Measurements from ENCODE around the gene CAMK2D.

CAMK2D gene

DNA sequence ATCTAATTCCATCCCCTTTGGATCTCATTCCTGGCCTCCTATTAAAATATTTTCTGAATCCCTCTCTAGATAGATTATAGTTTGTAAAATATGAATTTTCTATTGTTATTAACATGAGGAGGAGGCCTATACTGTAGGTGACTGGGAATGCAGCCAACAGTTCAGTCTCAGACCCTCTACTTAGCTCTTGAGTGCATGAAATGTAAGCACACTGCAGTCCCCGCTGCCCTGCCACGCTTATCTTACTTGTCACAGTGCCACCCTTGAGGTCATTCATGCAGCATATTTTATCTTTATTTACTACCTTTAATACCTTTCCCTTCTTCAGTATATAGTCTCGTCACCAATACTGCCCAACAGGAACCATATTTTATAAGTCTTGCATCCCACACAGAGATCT lies 151.0 kb downstream of the CAMK2D start:
- no peak for DNase-seq (ENCODE audit: low spot score)
- TF ChIP-seq, protein P1, sequence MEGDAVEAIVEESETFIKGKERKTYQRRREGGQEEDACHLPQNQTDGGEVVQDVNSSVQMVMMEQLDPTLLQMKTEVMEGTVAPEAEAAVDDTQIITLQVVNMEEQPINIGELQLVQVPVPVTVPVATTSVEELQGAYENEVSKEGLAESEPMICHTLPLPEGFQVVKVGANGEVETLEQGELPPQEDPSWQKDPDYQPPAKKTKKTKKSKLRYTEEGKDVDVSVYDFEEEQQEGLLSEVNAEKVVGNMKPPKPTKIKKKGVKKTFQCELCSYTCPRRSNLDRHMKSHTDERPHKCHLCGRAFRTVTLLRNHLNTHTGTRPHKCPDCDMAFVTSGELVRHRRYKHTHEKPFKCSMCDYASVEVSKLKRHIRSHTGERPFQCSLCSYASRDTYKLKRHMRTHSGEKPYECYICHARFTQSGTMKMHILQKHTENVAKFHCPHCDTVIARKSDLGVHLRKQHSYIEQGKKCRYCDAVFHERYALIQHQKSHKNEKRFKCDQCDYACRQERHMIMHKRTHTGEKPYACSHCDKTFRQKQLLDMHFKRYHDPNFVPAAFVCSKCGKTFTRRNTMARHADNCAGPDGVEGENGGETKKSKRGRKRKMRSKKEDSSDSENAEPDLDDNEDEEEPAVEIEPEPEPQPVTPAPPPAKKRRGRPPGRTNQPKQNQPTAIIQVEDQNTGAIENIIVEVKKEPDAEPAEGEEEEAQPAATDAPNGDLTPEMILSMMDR (IDR thresholded peaks at IDR 0.05; ENCODE audit: extremely low read depth, missing control alignments) = no peak

DNA sequence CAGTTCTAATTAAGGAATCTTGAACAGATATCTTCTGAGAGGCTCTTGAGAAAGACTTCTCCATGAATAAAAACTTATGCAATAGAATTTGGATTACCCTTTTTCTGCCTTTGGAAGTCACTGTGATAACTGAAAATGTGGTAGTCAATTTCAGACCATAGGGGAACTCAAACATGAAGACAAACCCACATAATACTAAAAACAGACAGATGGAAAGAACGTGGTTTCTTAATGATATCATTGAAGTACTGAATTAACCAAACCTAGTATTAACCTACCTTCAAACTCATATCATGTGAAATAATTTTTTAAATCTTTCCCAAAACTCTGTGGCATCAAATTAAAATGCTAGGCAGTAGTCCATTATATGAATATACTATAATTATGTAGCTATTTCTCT lies 153.5 kb downstream of the CAMK2D start:
- TF ChIP-seq, protein P1 (IDR thresholded peaks at IDR 0.05; ENCODE audit: extremely low read depth, missing control alignments) = no peak
- DNase-seq (ENCODE audit: low spot score) = peak; percentile 36

DNA sequence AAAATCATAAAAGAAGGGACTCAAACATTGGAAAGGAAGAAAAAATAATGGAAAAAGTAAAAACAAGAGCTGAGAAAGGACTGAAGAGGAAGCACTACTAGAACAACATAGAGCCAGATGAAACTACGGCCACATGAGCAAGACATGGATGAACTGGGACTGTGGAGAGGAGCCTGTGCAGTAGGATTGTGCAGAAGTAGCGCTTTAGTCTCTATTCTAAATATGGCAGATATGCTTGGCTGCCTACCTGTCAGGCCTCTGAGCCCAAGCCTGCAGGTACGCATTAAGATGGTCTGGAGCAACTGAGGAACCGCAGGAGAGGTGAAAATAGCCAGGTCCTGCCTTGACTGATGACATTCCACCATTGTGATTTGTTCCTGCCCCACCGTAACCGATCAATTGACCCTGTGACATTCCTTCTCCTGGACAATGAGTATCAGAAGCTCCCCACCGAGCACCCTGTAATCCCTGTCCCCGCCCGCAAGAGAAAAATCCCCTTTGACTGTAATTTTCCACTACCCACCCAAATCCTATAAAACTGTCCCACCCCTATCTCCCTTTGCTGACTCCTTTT lies 154.3 kb downstream of the CAMK2D start:
- TF ChIP-seq, protein P1 (IDR thresholded peaks at IDR 0.05; ENCODE audit: extremely low read depth, missing control alignments) = no peak

DNA sequence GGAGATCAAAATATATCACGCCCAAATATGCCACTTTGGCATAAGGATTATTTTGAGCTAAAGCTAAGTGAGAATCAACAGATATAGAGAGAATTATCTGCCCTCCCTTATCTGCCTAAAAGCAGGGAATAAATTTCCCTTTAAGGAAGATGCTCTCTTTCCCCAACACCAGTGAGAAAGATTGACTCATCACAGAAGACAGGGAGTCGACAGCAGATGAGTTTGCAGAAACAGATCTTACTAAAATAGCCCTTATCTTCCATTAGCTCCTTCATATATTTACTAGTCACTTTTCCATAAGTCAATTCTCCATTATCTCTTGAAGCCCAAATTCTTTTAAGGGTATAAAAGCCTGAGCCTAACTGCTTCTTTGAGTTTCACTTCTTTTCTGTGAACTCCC lies 156.6 kb downstream of the CAMK2D start:
- TF ChIP-seq, protein P1 (IDR thresholded peaks at IDR 0.05; ENCODE audit: extremely low read depth, missing control alignments) = no peak
- no peak for DNase-seq (ENCODE audit: low spot score)

More for the DNA sequence above, 154.3 kb downstream of the CAMK2D start:
- no peak for DNase-seq (ENCODE audit: low spot score)

DNA sequence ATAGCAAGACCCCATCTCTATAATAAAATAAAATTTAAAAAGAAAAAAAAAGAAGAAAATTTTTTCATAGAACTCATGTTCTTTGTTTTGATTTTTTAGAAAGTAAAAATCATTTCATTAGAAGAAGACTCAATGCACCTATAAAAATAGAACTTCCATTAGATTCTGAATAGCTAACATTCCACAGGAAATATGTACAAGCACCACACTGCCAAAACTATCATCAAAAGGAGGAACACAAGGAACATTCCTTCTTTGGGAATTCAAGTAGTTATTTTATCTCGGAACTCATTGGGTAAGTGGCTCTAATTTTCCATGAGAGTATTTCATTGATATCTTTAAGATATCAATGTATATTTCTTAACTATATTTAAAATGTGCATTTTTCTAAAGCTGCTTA lies 157.6 kb downstream of the CAMK2D start:
- no peak for DNase-seq (ENCODE audit: low spot score)
- TF ChIP-seq, protein P1 (IDR thresholded peaks at IDR 0.05; ENCODE audit: extremely low read depth, missing control alignments) = no peak

DNA sequence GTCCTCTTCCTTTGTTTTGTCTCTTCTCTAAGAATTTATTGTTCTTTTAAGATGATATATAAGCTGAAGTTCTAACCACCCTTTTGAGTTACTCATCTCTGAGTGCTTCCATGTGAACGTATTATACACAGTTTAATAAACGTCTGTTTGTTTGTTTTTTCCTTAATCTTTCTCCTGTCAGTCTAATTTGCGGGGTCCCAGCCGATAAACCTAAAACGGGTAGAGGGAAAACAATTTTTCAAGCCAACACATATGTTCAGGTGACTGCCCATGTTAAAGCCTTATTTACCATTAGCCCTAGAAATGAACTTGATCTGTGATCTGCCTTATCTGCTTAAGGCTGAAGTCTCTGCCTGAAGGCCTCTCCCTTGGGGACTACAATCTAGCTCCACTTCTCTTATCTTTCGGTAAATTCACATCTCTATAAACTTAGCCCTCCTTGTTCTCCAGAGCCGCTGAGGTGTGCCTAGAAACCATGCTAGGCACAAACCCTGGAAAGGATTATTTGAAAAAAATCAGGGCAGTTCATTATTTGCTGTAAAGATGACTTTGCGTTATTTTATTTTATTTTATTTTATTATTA lies 158.8 kb downstream of the CAMK2D start:
- TF ChIP-seq, protein P1 (IDR thresholded peaks at IDR 0.05; ENCODE audit: extremely low read depth, missing control alignments) = no peak
- DNase-seq (ENCODE audit: low spot score) = no peak

DNA sequence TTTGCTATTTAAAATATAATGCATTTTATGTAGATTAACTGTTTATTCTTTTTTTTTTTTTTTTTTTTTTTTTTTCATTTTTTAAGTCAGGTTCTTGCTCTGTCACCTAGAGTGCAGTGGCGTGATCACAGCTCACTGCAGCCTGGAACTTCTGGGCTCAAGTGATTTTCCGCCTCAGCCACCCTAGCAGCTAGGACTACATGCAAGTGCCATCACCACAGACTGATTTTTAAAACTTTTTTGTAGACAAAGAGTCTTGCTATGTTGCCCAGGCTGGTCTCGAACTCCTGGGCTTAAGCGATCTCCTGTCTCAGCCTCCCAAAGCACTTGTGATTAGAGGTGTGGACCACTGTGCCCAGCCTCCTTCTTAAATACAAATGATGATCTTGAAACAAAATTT lies 159.9 kb downstream of the CAMK2D start:
- TF ChIP-seq, protein P1 (IDR thresholded peaks at IDR 0.05; ENCODE audit: extremely low read depth, missing control alignments) = no peak

More for the DNA sequence above, 159.9 kb downstream of the CAMK2D start:
- DNase-seq (ENCODE audit: low spot score) = no peak
